Bronchial epithelial cell (primary cell): ENCODE results near the gene PPP2R3A. TPM values are rescaled to one million over a fixed set of nuclear protein-coding genes. Genes with fewer than 3 reads are reported as not detected.
"Not testable (repeated sequence)": the region's sequence is repeated elsewhere in the genome, so short reads cannot be mapped to it uniquely, and the experiment has no call there.

ENCODE experiments used
- DNase-seq: peaks from one replicate; pipeline ENCODE4 v3.0.0-alpha.2; 2010; ENCODE audit warnings: low read depth
- FAIRE-seq: peaks from 2 replicates; lab custom pipeline; 2011; peaks lifted over from hg19 to GRCh38; lab: Jason Lieb, UNC
- H3K27me3 ChIP-seq: 2 replicates; pipeline ENCODE4 v1.5.1; 2011; ENCODE audit warnings: low read length; ENCODE audit not compliant: control insufficient read depth, insufficient read depth
- H3K36me3 ChIP-seq: 2 replicates; pipeline ENCODE4 v1.5.1; 2011; ENCODE audit warnings: low read length; ENCODE audit not compliant: control insufficient read depth, insufficient read depth
- H3K4me3 ChIP-seq: 2 replicates; pipeline ENCODE4 v1.5.1; 2011; ENCODE audit warnings: mild to moderate bottlenecking, low read depth, low read length, control low read depth
- CTCF ChIP-seq: IDR thresholded peaks from 2 replicates; pipeline ENCODE4 v1.5.1; 2011; ENCODE audit warnings: mild to moderate bottlenecking, moderate library complexity, low read length, control low read depth, inconsistent platforms; ENCODE audit not compliant: insufficient read depth, severe bottlenecking
- total RNA-seq: library from RNA; depleted of rRNA; stranded (reverse); fragments of >200 nt; gene quantifications from 2 replicates; pipeline ENCODE4 v1.2.1, GENCODE V29; 2014

The PPP2R3A gene
- total RNA-seq, 1 donor from 2014 or later, result 4.2 TPM

- FAIRE-seq, result no peak
- no peaks in the 10 kb centered on the region for H3K27me3 ChIP-seq
- TF ChIP-seq CTCF, result no peak
- H3K4me3 ChIP-seq, result no peak overlapping the region
- DNase-seq, result peak; percentile 71
- H3K36me3 ChIP-seq, result peaks cover 2% of the 10 kb centered on the region
Measured at GRCh38 chr3:136141291-136141785, 175.8 kb downstream of the PPP2R3A start.

GRCh38 chr3:136141891-136142290 lies 176.4 kb downstream of the PPP2R3A start:
- Histone ChIP-seq H3K36me3 (peaks cover 2% of the 10 kb centered on the region), H3K4me3 (no peak overlapping the region), H3K27me3 (no peaks in the 10 kb centered on the region)
- FAIRE-seq (no peak), DNase-seq (peak; percentile 95)
- TF ChIP-seq CTCF, result no peak

- H3K27me3 ChIP-seq, result no peaks in the 10 kb centered on the region
- TF ChIP-seq CTCF, result no peak
- peaks cover 2% of the 10 kb centered on the region for H3K36me3 ChIP-seq
- DNase-seq (peak; percentile 98), FAIRE-seq (no peak)
- H3K4me3 ChIP-seq, result no peak overlapping the region
Measured at GRCh38 chr3:136142592-136142991, 177.1 kb downstream of the PPP2R3A start.

GRCh38 chr3:136144397-136144796 lies 178.9 kb downstream of the PPP2R3A start:
- not testable (repeated sequence) for DNase-seq, H3K4me3 ChIP-seq, FAIRE-seq, H3K27me3 ChIP-seq, H3K36me3 ChIP-seq

GRCh38 chr3:136146981-136147729 lies 181.6 kb downstream of the PPP2R3A start:
- Histone ChIP-seq H3K36me3 (peaks cover 5% of the 10 kb centered on the region), H3K4me3 (no peak overlapping the region), H3K27me3 (no peaks in the 10 kb centered on the region)
- FAIRE-seq, result no peak
- DNase-seq, result no peak
- no peak for TF ChIP-seq CTCF

GRCh38 chr3:136149667-136150066 lies 184.1 kb downstream of the PPP2R3A start:
- no peak for FAIRE-seq

More at GRCh38 chr3:136149667-136150066, 184.1 kb downstream of the PPP2R3A start:
- Histone ChIP-seq H3K36me3 (peaks cover 5% of the 10 kb centered on the region), H3K4me3 (no peak overlapping the region), H3K27me3 (no peaks in the 10 kb centered on the region)
- TF ChIP-seq CTCF, result no peak
- DNase-seq, result peak; percentile 20
